GM13977 (cell line): Measurements from ENCODE around the gene FOXRED2.
A peak's percentile ranks its signal among the peaks of the same experiment; 100 is the strongest.

Experiments
- DNase-seq: peaks from one replicate; pipeline ENCODE4 v3.0.0; 2012; ENCODE audit warnings: low spot score
- in situ Hi-C: fragments of 300-500 bp; cut with MboI; formaldehyde crosslinking; loops from one replicate; pipeline ENCODE4 v1.12.0; 2022; ENCODE audit warnings: low sequenced_read_pairs, low pct_unique_long_range_greater_than_20kb, mixed read lengths, inconsistent platforms; ENCODE audit not compliant: unreplicated experiment
- TF ChIP-seq, protein P1 (sequence below): IDR thresholded peaks from 2 replicates; pipeline ENCODE4 v1.5.1; 2012; ENCODE audit warnings: mild to moderate bottlenecking, control low read depth; ENCODE audit not compliant: insufficient read depth; ENCODE audit errors: extremely low read depth, missing control alignments

The FOXRED2 gene

DNA sequence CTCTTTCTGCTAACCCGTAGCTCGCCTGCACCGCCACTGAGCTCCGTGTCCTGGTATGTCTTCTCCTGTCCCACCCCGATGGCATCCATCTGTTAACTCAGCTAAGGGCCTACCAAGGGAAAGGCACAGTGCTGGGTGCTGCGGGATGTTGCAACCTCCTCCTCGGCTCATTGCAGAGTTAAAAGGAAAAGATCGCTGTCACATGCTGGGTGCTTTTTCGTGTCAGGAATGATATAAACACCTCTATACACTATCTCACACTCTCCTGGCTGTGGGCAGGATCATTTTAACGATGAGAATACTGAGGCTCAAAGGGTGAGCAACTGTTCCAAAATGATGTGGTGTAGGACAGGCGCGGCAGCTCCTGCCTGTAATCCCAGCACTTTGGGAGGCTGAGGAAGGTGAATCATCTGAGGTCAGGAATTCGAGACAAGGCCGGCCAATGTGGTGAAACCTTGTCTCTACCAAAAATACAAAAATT, 35.5 kb downstream of the FOXRED2 start:
- TF ChIP-seq, protein P1, sequence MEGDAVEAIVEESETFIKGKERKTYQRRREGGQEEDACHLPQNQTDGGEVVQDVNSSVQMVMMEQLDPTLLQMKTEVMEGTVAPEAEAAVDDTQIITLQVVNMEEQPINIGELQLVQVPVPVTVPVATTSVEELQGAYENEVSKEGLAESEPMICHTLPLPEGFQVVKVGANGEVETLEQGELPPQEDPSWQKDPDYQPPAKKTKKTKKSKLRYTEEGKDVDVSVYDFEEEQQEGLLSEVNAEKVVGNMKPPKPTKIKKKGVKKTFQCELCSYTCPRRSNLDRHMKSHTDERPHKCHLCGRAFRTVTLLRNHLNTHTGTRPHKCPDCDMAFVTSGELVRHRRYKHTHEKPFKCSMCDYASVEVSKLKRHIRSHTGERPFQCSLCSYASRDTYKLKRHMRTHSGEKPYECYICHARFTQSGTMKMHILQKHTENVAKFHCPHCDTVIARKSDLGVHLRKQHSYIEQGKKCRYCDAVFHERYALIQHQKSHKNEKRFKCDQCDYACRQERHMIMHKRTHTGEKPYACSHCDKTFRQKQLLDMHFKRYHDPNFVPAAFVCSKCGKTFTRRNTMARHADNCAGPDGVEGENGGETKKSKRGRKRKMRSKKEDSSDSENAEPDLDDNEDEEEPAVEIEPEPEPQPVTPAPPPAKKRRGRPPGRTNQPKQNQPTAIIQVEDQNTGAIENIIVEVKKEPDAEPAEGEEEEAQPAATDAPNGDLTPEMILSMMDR: no peak
- no peak for DNase-seq
- in situ Hi-C loops: no loop called here

DNA sequence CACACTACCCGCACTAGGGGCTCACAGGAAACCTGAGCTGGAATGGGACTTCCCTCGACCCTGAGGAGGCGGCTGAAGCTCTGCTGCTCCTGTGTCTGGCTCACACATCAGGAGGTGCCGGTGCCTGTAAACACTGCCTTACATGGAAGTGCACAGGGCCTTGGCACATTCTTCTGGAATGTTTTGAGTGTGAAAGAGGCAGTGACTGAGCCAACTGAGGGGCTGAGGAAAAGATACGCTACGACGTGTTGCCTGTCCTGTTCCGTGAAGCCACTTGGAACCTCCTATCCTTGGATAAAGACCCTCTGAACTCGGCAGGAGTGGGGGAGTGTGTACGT, 35.9 kb downstream of the FOXRED2 start:
- TF ChIP-seq, protein P1: no peak
- in situ Hi-C loops: no loop called here

DNA sequence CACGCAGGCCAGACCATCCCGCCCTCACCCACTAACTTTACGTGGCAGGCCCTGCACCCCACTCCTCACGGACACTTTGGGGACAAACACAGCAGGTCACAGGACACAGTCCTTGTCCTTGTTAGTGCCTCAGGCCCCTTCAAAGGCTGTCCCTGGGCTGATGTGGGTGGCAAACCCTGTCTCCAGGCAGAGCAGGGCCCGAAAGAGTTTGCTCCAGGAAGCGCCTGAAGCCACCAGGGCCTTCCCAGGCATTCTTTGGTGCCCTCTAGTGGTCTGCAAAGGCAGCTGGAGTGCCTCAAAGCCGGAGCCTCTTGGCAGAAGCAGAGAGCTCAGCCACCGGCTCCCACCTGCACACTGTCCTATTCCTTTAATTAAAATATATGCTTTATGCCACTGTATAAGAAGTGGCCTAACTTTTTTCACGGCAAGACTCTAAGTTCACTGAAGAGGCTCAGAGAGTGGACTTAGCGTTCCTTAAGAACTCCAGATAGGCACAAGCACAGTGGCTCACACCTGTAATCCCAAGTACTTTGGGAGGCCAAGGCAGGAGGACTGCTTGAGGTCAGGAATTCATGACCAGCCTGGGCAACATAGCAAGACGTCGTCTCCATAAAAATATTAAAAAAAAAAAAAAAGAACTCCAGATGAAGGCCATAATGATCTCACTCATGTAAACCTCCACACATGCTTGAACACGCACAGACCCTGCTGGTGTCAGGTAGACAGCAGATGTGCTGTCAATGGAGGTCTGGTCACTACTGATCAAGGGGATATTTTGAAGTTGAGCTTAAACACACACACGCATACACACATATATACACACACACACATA, 36.5 kb downstream of the FOXRED2 start:
- in situ Hi-C loops: no loop called here
- DNase-seq: peak; percentile 88
- TF ChIP-seq, protein P1: peak; percentile 97

More for the DNA sequence above, 35.9 kb downstream of the FOXRED2 start:
- DNase-seq: no peak

DNA sequence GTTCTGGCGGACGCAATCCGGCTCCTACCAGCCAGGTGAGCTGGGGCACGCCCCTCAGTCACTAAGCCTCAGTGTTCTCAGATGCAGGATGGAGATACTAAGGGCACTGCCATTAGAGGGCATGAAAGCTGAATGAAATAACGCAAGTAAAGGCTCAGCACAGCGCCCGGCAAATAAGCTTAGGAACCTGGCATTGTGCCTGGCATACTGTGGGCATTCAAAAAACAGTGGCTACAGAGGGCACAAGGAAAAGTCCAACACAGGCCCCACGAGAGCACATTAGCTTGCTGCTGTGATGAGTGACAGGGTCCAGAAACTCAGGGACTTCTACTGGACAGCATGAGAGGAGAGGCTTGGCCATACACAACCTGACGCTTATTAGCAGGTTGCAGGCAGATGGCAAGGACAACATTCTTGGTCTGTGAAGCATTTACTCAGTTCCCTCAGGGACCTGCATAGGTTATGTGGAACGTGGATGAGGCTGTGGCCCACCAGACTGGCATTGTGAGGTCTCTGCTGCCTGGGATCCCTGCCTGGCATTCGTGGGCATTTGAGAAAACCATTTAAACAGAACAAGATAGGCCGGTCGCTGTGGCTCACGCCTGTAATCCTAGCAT, 37.6 kb downstream of the FOXRED2 start:
- DNase-seq: no peak
- in situ Hi-C loops: loop anchor here (10.0 kb wide), 1 partner anchor 164 kb away; no protein-coding TSS in a partner anchor
- TF ChIP-seq, protein P1: no peak

- DNase-seq: no peak
- in situ Hi-C loops: loop anchor here (10.0 kb wide), 1 partner anchor 163 kb away; no protein-coding TSS in a partner anchor
- TF ChIP-seq, protein P1: no peak
These were observed 38.9 kb downstream of the FOXRED2 start for GRCh38 chr22:36467946-36468345.

DNA sequence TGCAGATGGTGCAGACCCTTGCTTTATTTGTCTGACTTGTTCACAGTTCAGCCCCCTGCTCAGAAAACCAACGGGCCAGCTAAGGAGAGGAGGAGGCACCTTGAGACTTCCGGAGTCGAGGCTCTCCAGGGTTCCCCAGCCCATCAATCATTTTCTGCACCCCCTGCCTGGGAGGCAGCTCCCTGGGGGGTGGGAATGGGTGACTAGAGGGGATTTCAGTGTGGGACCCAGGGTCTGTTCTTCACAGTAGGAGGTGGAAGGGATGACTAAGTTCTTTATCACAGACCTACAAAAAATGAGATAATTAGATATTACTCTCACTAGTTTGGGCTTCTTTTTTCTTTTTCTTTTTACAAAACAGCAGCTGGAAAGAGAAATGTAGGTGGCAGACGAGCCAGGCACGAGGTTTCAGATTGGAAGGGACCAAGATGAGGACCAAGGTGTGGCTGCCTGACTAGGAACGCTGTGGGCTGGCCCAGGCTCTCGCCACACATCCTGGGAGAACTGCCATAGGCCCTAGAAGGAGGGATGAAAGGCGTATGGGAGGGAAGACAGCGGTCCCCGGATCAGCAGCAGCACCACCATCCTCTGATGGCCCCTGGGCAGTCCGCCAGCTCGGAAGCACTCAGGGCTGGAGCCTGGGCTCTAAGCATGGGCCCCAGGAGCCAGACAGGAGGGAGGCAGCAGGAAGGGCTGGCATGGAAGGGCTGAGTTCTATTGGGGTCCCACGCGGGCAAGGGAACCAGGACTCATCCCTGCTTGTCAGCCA, 39.6 kb downstream of the FOXRED2 start:
- TF ChIP-seq, protein P1: no peak
- no peak for DNase-seq

More for the DNA sequence above, 39.6 kb downstream of the FOXRED2 start:
- in situ Hi-C loops: loop anchor here (10.0 kb wide), 1 partner anchor 162 kb away; no protein-coding TSS in a partner anchor
